ENCODE measurements around the gene EMX1. TPM values are rescaled to one million over a fixed set of nuclear protein-coding genes. Genes with fewer than 3 reads are reported as not detected.

The EMX1 gene
- total and polyA plus RNA-seq, 2 of the 13 experiments (the other 11 are each of a cell fraction or from before 2014, with no cell fraction given), result 0.62 to 4.9 TPM

DNA sequence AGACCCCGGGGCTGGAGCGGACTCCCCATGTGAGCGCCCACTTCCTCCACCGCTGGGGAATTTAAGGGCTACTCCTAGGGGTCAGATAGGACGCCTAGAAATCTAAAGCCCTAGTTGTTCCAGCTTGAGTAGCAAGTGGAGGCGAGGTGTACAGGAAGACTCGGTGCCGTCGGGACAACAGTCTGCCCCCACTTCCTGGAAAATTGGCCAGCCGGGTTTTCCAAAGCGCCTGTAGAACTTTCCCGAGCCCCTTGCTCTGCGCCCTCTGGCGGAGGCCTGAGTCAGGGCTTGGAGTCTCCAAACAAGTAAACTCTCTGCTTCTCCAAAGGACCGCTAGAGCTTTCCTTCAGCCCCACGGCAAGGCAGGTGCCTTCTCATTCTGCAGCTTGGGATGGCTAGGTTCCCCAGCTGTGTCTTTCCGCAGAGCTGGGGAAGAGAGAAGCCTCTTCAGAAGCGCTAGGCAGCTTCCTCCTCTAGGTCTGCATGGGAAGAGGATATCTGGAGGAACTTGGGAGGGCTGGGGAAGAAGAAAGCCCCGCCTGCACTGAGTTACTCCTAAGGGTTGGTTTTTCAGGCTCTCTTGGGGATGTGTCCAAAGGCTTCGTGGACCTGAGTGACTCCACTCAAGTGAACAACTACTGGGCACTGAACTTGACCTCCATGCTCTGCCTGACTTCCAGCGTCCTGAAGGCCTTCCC is 29.4 kb upstream of the EMX1 start (continued):
- TF ChIP-seq, protein P1, sequence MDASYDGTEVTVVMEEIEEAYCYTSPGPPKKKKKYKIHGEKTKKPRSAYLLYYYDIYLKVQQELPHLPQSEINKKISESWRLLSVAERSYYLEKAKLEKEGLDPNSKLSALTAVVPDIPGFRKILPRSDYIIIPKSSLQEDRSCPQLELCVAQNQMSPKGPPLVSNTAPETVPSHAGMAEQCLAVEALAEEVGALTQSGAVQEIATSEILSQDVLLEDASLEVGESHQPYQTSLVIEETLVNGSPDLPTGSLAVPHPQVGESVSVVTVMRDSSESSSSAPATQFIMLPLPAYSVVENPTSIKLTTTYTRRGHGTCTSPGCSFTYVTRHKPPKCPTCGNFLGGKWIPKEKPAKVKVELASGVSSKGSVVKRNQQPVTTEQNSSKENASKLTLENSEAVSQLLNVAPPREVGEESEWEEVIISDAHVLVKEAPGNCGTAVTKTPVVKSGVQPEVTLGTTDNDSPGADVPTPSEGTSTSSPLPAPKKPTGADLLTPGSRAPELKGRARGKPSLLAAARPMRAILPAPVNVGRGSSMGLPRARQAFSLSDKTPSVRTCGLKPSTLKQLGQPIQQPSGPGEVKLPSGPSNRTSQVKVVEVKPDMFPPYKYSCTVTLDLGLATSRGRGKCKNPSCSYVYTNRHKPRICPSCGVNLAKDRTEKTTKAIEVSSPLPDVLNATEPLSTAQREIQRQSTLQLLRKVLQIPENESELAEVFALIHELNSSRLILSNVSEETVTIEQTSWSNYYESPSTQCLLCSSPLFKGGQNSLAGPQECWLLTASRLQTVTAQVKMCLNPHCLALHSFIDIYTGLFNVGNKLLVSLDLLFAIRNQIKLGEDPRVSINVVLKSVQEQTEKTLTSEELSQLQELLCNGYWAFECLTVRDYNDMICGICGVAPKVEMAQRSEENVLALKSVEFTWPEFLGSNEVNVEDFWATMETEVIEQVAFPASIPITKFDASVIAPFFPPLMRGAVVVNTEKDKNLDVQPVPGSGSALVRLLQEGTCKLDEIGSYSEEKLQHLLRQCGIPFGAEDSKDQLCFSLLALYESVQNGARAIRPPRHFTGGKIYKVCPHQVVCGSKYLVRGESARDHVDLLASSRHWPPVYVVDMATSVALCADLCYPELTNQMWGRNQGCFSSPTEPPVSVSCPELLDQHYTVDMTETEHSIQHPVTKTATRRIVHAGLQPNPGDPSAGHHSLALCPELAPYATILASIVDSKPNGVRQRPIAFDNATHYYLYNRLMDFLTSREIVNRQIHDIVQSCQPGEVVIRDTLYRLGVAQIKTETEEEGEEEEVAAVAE (CRISPR knock-in tag; IDR thresholded peaks at IDR 0.05; ENCODE audit: borderline replicate concordance), result no peak
- TF ChIP-seq ZNF703 (CRISPR knock-in tag; IDR thresholded peaks at IDR 0.05; ENCODE audit: borderline replicate concordance) (peak; percentile 89), JUND (CRISPR knock-in tag; IDR thresholded peaks at IDR 0.05) (no peak), TBP (CRISPR knock-in tag; IDR thresholded peaks at IDR 0.05) (no peak), ZNF790 (CRISPR knock-in tag; IDR thresholded peaks at IDR 0.05; ENCODE audit: borderline replicate concordance) (0 out of 2 replicates have a peak, but pooled peaks have one; percentile 17), POGZ (CRISPR knock-in tag; IDR thresholded peaks at IDR 0.05) (0 out of 2 replicates have a peak, but pooled peaks have one; percentile 43), REST (IDR thresholded peaks at IDR 0.05; ENCODE audit: borderline replicate concordance in 1 of 2, low read depth in 1 of 2, low read length in 2 of 2) (peak in 1 of 2 experiments; percentile 51; a peak in 1 of 4 replicates), THAP7 (CRISPR knock-in tag; IDR thresholded peaks at IDR 0.05) (no peak), ZNF274 (CRISPR knock-in tag; IDR thresholded peaks at IDR 0.05) (no peak; the same call in 1 of the 2 replicates), GTF3A (CRISPR knock-in tag; conservative IDR thresholded peaks at IDR 0.05) (0 out of 2 replicates have a peak, but pooled peaks have one; percentile 13), ARID2 (CRISPR knock-in tag; IDR thresholded peaks at IDR 0.05; ENCODE audit: borderline replicate concordance) (peak; percentile 36; the same call in 1 of the 2 replicates), NR1H2 (CRISPR knock-in tag; IDR thresholded peaks at IDR 0.05; ENCODE audit: borderline replicate concordance, low read depth) (no peak), ZNF775 (CRISPR knock-in tag; IDR thresholded peaks at IDR 0.05; ENCODE audit: borderline replicate concordance) (0 out of 2 replicates have a peak, but pooled peaks have one; percentile 78), SRSF9 (IDR thresholded peaks at IDR 0.05; ENCODE audit: borderline replicate concordance, insufficient read depth, low read depth, low read length, poor library complexity, severe bottlenecking) (no peak), ZNF124 (CRISPR knock-in tag; IDR thresholded peaks at IDR 0.05) (peak; percentile 88), ZNF460 (CRISPR knock-in tag; IDR thresholded peaks at IDR 0.05; ENCODE audit: borderline replicate concordance) (no peak)

All from HepG2 (cell line).